Kidney epithelial cell (primary cell): Measurements from ENCODE around the gene SOX21. TPM values are rescaled to one million over a fixed set of nuclear protein-coding genes. Genes with fewer than 3 reads are reported as not detected.

Experiments
- DNase-seq: peaks from one replicate; pipeline ENCODE4 v3.0.0-alpha.2; 2010; ENCODE audit warnings: low read depth
- H3K27me3 ChIP-seq: 2 replicates; pipeline ENCODE4 v1.6.0; 2011; ENCODE audit warnings: low read length; ENCODE audit not compliant: control insufficient read depth, insufficient read depth
- H3K36me3 ChIP-seq: 2 replicates; pipeline ENCODE4 v1.5.1; 2011; ENCODE audit warnings: low read length; ENCODE audit not compliant: control insufficient read depth, insufficient read depth
- H3K4me3 ChIP-seq: 2 replicates; pipeline ENCODE4 v1.5.1; 2011; ENCODE audit warnings: low read depth, mild to moderate bottlenecking, control low read depth, low read length
- total RNA-seq: library from RNA; depleted of rRNA; stranded (reverse); fragments of >200 nt; gene quantifications from 2 replicates; pipeline ENCODE4 v1.2.3, GENCODE V29; 2015
- TF ChIP-seq, protein P1 (sequence below): IDR thresholded peaks from 2 replicates; pipeline ENCODE4 v1.5.1; 2011; ENCODE audit warnings: mild to moderate bottlenecking, moderate library complexity, low read length, control low read depth, inconsistent platforms; ENCODE audit not compliant: insufficient read depth, poor library complexity, severe bottlenecking

The SOX21 gene
- total RNA-seq, 1 donor from 2014 or later: not detected

DNA sequence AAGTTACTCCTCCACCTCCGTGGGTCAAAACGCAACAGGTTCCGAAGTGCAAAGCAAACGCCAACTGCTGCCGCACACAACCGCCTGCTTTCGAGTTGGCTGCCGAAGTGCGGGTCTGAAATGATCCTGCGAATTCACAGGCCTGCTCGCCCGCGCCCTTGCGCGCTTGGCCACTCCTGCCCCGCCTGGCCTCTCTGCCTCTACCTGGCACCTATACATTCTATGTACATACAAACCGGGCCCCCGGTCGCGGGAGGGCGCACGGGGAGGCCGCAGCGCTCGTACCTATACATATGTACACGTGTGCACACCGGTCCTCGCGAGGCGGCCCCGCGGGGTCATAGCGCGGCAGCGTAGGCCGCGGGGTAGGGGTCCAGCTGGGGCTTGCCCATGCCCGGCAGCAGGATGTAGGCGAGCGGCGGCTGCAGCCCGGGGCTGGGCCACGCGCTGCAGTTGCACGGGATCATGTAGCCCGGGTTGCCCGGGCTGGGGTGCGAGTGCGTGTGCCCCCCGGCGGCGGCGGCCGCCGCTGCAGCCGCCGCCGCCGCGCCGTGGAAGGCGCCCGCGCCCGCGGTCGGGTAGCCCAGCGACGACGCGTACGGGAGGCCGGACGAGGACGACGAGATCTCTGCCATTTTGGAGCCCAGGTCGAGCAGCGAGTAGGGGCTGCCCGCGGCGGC is 1.3 kb downstream of the SOX21 start:
- Histone ChIP-seq H3K27me3 (peaks cover 83% of the 10 kb centered on the region), H3K4me3 (no peak overlapping the region), H3K36me3 (no peaks in the 10 kb centered on the region)
- no peak for DNase-seq
- TF ChIP-seq, protein P1, sequence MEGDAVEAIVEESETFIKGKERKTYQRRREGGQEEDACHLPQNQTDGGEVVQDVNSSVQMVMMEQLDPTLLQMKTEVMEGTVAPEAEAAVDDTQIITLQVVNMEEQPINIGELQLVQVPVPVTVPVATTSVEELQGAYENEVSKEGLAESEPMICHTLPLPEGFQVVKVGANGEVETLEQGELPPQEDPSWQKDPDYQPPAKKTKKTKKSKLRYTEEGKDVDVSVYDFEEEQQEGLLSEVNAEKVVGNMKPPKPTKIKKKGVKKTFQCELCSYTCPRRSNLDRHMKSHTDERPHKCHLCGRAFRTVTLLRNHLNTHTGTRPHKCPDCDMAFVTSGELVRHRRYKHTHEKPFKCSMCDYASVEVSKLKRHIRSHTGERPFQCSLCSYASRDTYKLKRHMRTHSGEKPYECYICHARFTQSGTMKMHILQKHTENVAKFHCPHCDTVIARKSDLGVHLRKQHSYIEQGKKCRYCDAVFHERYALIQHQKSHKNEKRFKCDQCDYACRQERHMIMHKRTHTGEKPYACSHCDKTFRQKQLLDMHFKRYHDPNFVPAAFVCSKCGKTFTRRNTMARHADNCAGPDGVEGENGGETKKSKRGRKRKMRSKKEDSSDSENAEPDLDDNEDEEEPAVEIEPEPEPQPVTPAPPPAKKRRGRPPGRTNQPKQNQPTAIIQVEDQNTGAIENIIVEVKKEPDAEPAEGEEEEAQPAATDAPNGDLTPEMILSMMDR: no peak

DNA sequence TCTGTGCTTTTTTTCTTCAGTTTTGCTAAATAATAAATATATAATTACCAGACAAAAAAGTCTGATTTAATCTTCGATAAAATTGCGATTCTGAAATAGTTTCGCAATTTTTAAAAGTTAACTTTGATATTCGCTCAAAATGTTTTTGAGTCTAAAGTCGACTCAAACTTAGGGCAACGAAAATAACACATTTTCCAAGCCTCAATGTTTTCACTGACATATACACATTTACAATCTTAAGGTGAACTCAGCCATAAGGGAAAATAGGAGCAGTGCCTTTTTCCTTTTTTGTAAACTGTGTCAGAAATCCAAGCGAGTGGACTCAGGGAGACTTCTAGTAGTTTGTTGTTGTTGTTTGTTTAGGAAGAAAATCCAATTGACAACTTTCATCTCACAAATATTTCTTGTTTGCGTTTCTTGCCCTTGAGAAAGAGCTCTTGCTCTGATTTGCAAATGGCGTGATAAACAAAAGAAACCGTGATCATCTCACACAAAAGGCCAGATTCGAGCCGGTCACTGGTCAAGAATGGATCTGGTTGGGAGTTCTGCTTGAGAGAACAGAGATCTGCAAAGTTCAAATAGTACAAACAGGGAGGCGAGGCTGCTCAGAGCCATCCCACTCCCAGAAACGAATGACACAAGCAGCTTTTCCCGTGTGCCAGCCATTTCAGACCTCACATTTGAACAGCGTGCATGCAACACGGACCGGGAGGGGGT is 2.1 kb downstream of the SOX21 start:
- Histone ChIP-seq H3K4me3 (no peak overlapping the region), H3K27me3 (peaks cover 87% of the 10 kb centered on the region), H3K36me3 (no peaks in the 10 kb centered on the region)
- DNase-seq: no peak
- TF ChIP-seq, protein P1: no peak

- H3K27me3 ChIP-seq: peaks cover 91% of the 10 kb centered on the region
- TF ChIP-seq, protein P1: no peak
- no peak for DNase-seq
- H3K36me3 ChIP-seq: no peaks in the 10 kb centered on the region
- no peak overlapping the region for H3K4me3 ChIP-seq
Observed at GRCh38 chr13:94709001-94709834, 3.1 kb downstream of the SOX21 start.

- no peak overlapping the region for H3K4me3 ChIP-seq
- TF ChIP-seq, protein P1: no peak
- H3K36me3 ChIP-seq: no peaks in the 10 kb centered on the region
- peaks cover 93% of the 10 kb centered on the region for H3K27me3 ChIP-seq
- DNase-seq: no peak
Observed at GRCh38 chr13:94708031-94708859, 4.1 kb downstream of the SOX21 start.

DNA sequence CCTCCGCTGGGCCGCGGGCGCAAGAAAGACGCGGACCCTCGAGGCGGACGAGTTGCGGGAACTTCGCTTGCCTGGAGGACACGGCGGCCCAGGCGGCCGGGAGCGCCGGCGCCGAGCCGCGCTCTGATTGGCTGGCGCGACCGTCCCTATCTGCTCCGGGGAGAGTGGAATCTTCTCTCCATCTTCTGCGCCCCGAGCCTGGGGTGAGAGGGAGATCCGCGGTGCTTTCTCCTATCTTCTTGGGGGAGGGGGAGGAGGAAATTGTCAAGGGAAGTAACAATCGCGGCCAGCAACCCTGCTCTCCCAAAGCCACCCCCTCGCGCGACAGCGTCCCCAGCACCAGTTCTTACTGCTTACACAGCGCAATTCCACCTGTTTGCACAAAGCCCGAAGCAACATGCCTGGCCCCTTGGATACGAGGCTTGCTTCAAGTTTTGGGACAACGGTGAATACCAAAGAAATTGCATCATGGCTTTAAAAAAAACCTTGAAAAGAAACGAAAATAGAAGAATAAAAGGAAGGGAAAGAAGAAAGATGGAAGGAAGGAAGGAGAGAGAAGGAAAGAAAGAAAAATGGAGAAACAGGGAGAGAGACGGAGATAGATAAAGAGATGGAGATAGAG is 4.8 kb downstream of the SOX21 start:
- no peaks in the 10 kb centered on the region for H3K36me3 ChIP-seq
- no peak overlapping the region for H3K4me3 ChIP-seq
- DNase-seq: no peak
- TF ChIP-seq, protein P1: no peak
- peaks cover 93% of the 10 kb centered on the region for H3K27me3 ChIP-seq
